Body of pancreas (tissue), 4 donors: ENCODE results near the gene IFT22. TPM values are rescaled to one million over a fixed set of nuclear protein-coding genes. Genes with fewer than 3 reads are reported as not detected.

Experiments used
- ATAC-seq: fragments of 150-250 bp; one replicate; pipeline ENCODE4 v1.9.1; 2016
- DNase-seq, 4 donors: peaks; one replicate each; pipeline ENCODE4 v3.0.0-alpha.2; 2019
- H3K27ac ChIP-seq, 4 donors: fragments of 200-600 bp; sonication (generic); 1 replicate in 3 of 4; 2 replicates in 1 of 4; pipeline versions ENCODE4 v1.5.1 to v1.6.1; 2016 to 2019; ENCODE audit warnings: mild to moderate bottlenecking in 1 of 4, mixed read lengths in 1 of 4, moderate library complexity in 1 of 4
- H3K27me3 ChIP-seq, 2 donors: fragments of 200-600 bp; sonication (generic); one replicate each; pipeline ENCODE4 v1.6.0; 2016; ENCODE audit warnings: mild to moderate bottlenecking in 1 of 2
- H3K36me3 ChIP-seq, 2 donors: fragments of 200-600 bp; sonication (generic); replicated peaks in 1 of 2; 2 replicates each; pipeline ENCODE4 v1.5.1; 2016; ENCODE audit warnings: low read depth in 2 of 2; ENCODE audit not compliant: insufficient read depth in 1 of 2
- H3K4me1 ChIP-seq: fragments of 200-600 bp; sonication (generic); one replicate; pipeline ENCODE4 v1.6.0; 2016
- H3K4me3 ChIP-seq, 2 donors: fragments of 200-600 bp; sonication (generic); 1 replicate in 1 of 2; 2 replicates in 1 of 2; pipeline ENCODE4 v1.5.1; 2016 to 2019
- H3K9me3 ChIP-seq, 3 donors: fragments of 200-600 bp; sonication (generic); 1 replicate in 2 of 3; 2 replicates in 1 of 3; pipeline ENCODE4 v1.5.1; 2016
- CTCF ChIP-seq, 7 experiments: fragments of 450-650 bp in 4 of 7; fragments of 200-600 bp in 3 of 7; sonication (generic) in 3 of 7; IDR thresholded peaks; one replicate each; pipeline ENCODE4 v1.5.1; 2016 to 2019; ENCODE audit warnings: antibody characterized with exemption in 7 of 7
- POLR2A ChIP-seq, 3 donors: fragments of 450-650 bp; IDR thresholded peaks; one replicate each; pipeline ENCODE4 v1.6.1; 2016; ENCODE audit warnings: antibody characterized with exemption in 3 of 3, mild to moderate bottlenecking in 2 of 3
- WGBS, 2 donors: methylation state at CpG; one replicate each; pipeline ENCODE4 v1.1.5; 2017; 5-methylcytosine and 5-hydroxymethylcytosine counted together
- intact Hi-C: fragments of 100-400 bp; cut with DNase I; formaldehyde crosslinking; loops from one replicate; pipeline ENCODE4 v1.15.1; 2023
- total RNA-seq, 2 donors: library from RNA; depleted of rRNA; stranded (reverse); fragments of >200 nt; gene quantifications; one replicate each; pipeline ENCODE4 v1.1.0, GENCODE V29; 2016

The IFT22 gene
- total RNA-seq, 2 donors from 2014 or later, result 18.7 to 31.0 TPM

GRCh38 chr7:101303102-101303701 lies 18.4 kb downstream of the IFT22 start:
- Histone ChIP-seq H3K9me3 (peaks cover 0 to 17% (median 0%) of the 10 kb centered on the region in 3 donors), H3K27me3 (peaks cover 0 to 39% of the 10 kb centered on the region in 2 donors), H3K27ac (no peak overlapping the region), H3K4me1 (peaks cover 24% of the 10 kb centered on the region), H3K4me3 (no peak overlapping the region), H3K36me3 (no peaks in the 10 kb centered on the region)
- WGBS, 2 donors, result 22% methylated on average over 40 of the region's 40 CpGs; no CpG with 5 or more reads in 1 of the 2 donors
- DNase-seq, result no peak
- ATAC-seq, result no peak
- no peak for TF ChIP-seq POLR2A (IDR thresholded peaks at IDR 0.05)
- TF ChIP-seq CTCF (IDR thresholded peaks at IDR 0.05), result no peak
- intact Hi-C loops, result no loop called here

- H3K4me1 ChIP-seq, result peaks cover 19% of the 10 kb centered on the region
- no peak for ATAC-seq
- DNase-seq, result no peak
- TF ChIP-seq POLR2A (IDR thresholded peaks at IDR 0.05) (no peak), CTCF (IDR thresholded peaks at IDR 0.05) (no peak)
- H3K36me3 ChIP-seq, result no peaks in the 10 kb centered on the region
- peaks cover 0 to 17% (median 0%) of the 10 kb centered on the region in 3 donors for H3K9me3 ChIP-seq
- no peak overlapping the region for H3K4me3 ChIP-seq
- intact Hi-C loops, result no loop called here
- WGBS, 2 donors, result 6 to 21% methylated on average over 7 to 35 of the region's 37 CpGs
- no peak overlapping the region for H3K27ac ChIP-seq
- peaks cover 0 to 39% of the 10 kb centered on the region in 2 donors for H3K27me3 ChIP-seq
Measured at GRCh38 chr7:101302641-101303101, 18.9 kb downstream of the IFT22 start.

GRCh38 chr7:101300465-101301376 lies 20.9 kb downstream of the IFT22 start:
- Histone ChIP-seq H3K4me3 (no peak overlapping the region), H3K4me1 (peaks cover 16% of the 10 kb centered on the region), H3K36me3 (no peaks in the 10 kb centered on the region), H3K27ac (no peak overlapping the region), H3K9me3 (peaks cover 0 to 17% (median 0%) of the 10 kb centered on the region in 3 donors), H3K27me3 (peaks cover 0 to 39% of the 10 kb centered on the region in 2 donors)
- TF ChIP-seq POLR2A (IDR thresholded peaks at IDR 0.05) (no peak), CTCF (IDR thresholded peaks at IDR 0.05) (no peak)
- intact Hi-C loops, result no loop called here
- WGBS, 2 donors, result 64 to 73% methylated on average over 12 to 16 of the region's 16 CpGs
- ATAC-seq (no peak), DNase-seq (no peak)

- DNase-seq (no peak), ATAC-seq (no peak)
- peaks cover 16% of the 10 kb centered on the region for H3K4me1 ChIP-seq
- WGBS, 2 donors, result 9 to 11% methylated on average over 18 to 54 of the region's 72 CpGs
- peaks cover 0 to 39% of the 10 kb centered on the region in 2 donors for H3K27me3 ChIP-seq
- TF ChIP-seq CTCF (IDR thresholded peaks at IDR 0.05) (no peak), POLR2A (IDR thresholded peaks at IDR 0.05) (no peak)
- H3K36me3 ChIP-seq, result no peaks in the 10 kb centered on the region
- peaks cover 0 to 17% (median 0%) of the 10 kb centered on the region in 3 donors for H3K9me3 ChIP-seq
- H3K4me3 ChIP-seq, result no peak overlapping the region
- intact Hi-C loops, result no loop called here
- no peak overlapping the region for H3K27ac ChIP-seq
Measured at GRCh38 chr7:101299511-101300464, 21.8 kb downstream of the IFT22 start.
